Lower lobe of right lung (tissue), 2 donors: ENCODE data around the gene TENT5C. TPM values are rescaled to one million over a fixed set of nuclear protein-coding genes. Genes with fewer than 3 reads are reported as not detected.

Source experiments
- ATAC-seq, 2 donors: fragments of 200-7000 bp; cut with Tn5 transposase; one replicate each; pipeline ENCODE4 v1.9.1; 2020 to 2022; ENCODE audit warnings: mild to moderate bottlenecking in 2 of 2, moderate library complexity in 2 of 2
- DNase-seq: peaks from one replicate; pipeline ENCODE4 v3.0.0-alpha.2; 2020
- H3K27ac ChIP-seq: fragments of 200-600 bp; one replicate; pipeline ENCODE4 v1.8.0; 2022
- H3K27me3 ChIP-seq: fragments of 200-600 bp; one replicate; pipeline ENCODE4 v1.8.0; 2022; ENCODE audit warnings: low read depth
- H3K36me3 ChIP-seq: fragments of 200-600 bp; one replicate; pipeline ENCODE4 v1.8.0; 2022; ENCODE audit warnings: mild to moderate bottlenecking
- H3K4me1 ChIP-seq: fragments of 200-600 bp; one replicate; pipeline ENCODE4 v1.8.0; 2022
- H3K4me3 ChIP-seq: fragments of 200-600 bp; one replicate; pipeline ENCODE4 v1.8.0; 2022; ENCODE audit warnings: mild to moderate bottlenecking
- H3K9me3 ChIP-seq: fragments of 200-600 bp; one replicate; pipeline ENCODE4 v1.8.0; 2022
- CTCF ChIP-seq: fragments of 200-600 bp; IDR thresholded peaks from one replicate; pipeline ENCODE4 v1.8.0; 2022; ENCODE audit warnings: antibody characterized with exemption, mild to moderate bottlenecking
- intact Hi-C: fragments of 100-400 bp; cut with DNase I; formaldehyde crosslinking; loops from one replicate; pipeline ENCODE4 v1.11.0; 2022
- total RNA-seq: library from RNA; stranded (reverse); fragmentation: NEBNext Ultra II Directional; extraction: Animal tissue kit (Norgen Biotek cat#: 25700); gene quantifications from one replicate; pipeline ENCODE4 v1.2.1, GENCODE V29; 2021
- donor health status: DM: no; HTN: yes; CAD: no; lungs with severe emphysema.

Gene TENT5C
- total RNA-seq, 1 donor from 2014 or later = 23.2 TPM

- TF ChIP-seq CTCF = no peak
- intact Hi-C loops = no loop called here
These were observed 27.4 kb upstream of the TENT5C start for GRCh38 chr1:117578466-117578865.

GRCh38 chr1:117579221-117579906, 26.5 kb upstream of the TENT5C start:
- TF ChIP-seq CTCF = no peak
- no peak for ATAC-seq
- Histone ChIP-seq H3K9me3 (no peaks in the 10 kb centered on the region), H3K27ac (no peak overlapping the region), H3K27me3 (no peaks in the 10 kb centered on the region), H3K4me1 (no peaks in the 10 kb centered on the region), H3K4me3 (no peak overlapping the region), H3K36me3 (no peaks in the 10 kb centered on the region)
- DNase-seq = no peak
- intact Hi-C loops = no loop called here

More at GRCh38 chr1:117578466-117578865, 27.4 kb upstream of the TENT5C start:
- Histone ChIP-seq H3K4me3 (no peak overlapping the region), H3K27me3 (no peaks in the 10 kb centered on the region), H3K9me3 (no peaks in the 10 kb centered on the region), H3K27ac (no peak overlapping the region), H3K36me3 (no peaks in the 10 kb centered on the region), H3K4me1 (no peaks in the 10 kb centered on the region)
- no peak for ATAC-seq
- DNase-seq = no peak

GRCh38 chr1:117580436-117580835, 25.4 kb upstream of the TENT5C start:
- Histone ChIP-seq H3K27me3 (no peaks in the 10 kb centered on the region), H3K36me3 (no peaks in the 10 kb centered on the region), H3K27ac (no peak overlapping the region), H3K4me1 (no peaks in the 10 kb centered on the region), H3K9me3 (no peaks in the 10 kb centered on the region), H3K4me3 (no peak overlapping the region)
- TF ChIP-seq CTCF = no peak
- no peak for ATAC-seq
- DNase-seq = no peak
- intact Hi-C loops = no loop called here

- H3K36me3 ChIP-seq = no peaks in the 10 kb centered on the region
- DNase-seq = no peak
- no peak overlapping the region for H3K4me3 ChIP-seq
- no peaks in the 10 kb centered on the region for H3K27me3 ChIP-seq
- intact Hi-C loops = no loop called here
- no peaks in the 10 kb centered on the region for H3K9me3 ChIP-seq
- ATAC-seq = no peak
- no peaks in the 10 kb centered on the region for H3K4me1 ChIP-seq
- no peak overlapping the region for H3K27ac ChIP-seq
- TF ChIP-seq CTCF = no peak
These were observed 25.0 kb upstream of the TENT5C start for GRCh38 chr1:117580882-117581281.

GRCh38 chr1:117581391-117581943, 24.4 kb upstream of the TENT5C start:
- H3K27ac ChIP-seq = no peak overlapping the region
- H3K4me1 ChIP-seq = no peaks in the 10 kb centered on the region
- intact Hi-C loops = no loop called here
- H3K4me3 ChIP-seq = no peak overlapping the region
- no peaks in the 10 kb centered on the region for H3K27me3 ChIP-seq
- H3K36me3 ChIP-seq = no peaks in the 10 kb centered on the region
- H3K9me3 ChIP-seq = no peaks in the 10 kb centered on the region
- no peak for ATAC-seq
- DNase-seq = no peak
- TF ChIP-seq CTCF = no peak
